Skeletal muscle tissue (tissue), 4 donors: ENCODE results near the gene PRKN. TPM values are rescaled to one million over a fixed set of nuclear protein-coding genes. Genes with fewer than 3 reads are reported as not detected.

ENCODE experiments used
- H3K27ac ChIP-seq: one replicate; pipeline ENCODE4 v1.7.0; 2013; ENCODE audit warnings: mild to moderate bottlenecking, low read depth, low read length, inconsistent platforms
- H3K27me3 ChIP-seq, 3 donors: one replicate each; pipeline ENCODE4 v1.7.0; 2013; ENCODE audit warnings: low read length in 3 of 3; ENCODE audit not compliant: control insufficient read depth in 3 of 3, insufficient read depth in 3 of 3
- H3K36me3 ChIP-seq, 3 donors: one replicate each; pipeline ENCODE4 v1.7.0; 2013; ENCODE audit warnings: low read length in 3 of 3; ENCODE audit not compliant: control insufficient read depth in 3 of 3, insufficient read depth in 3 of 3
- H3K4me1 ChIP-seq, 3 donors: one replicate each; pipeline ENCODE4 v1.7.0; 2013; ENCODE audit warnings: low read length in 3 of 3, mild to moderate bottlenecking in 3 of 3; ENCODE audit not compliant: control insufficient read depth in 3 of 3, insufficient read depth in 3 of 3
- H3K4me3 ChIP-seq, 3 donors: one replicate each; pipeline ENCODE4 v1.7.0; 2013; ENCODE audit warnings: low read length in 3 of 3
- H3K9ac ChIP-seq, 3 donors: one replicate each; pipeline ENCODE4 v1.7.0; 2013; ENCODE audit warnings: low read length in 3 of 3, mild to moderate bottlenecking in 3 of 3, moderate library complexity in 2 of 3, low read depth in 1 of 3
- H3K9me3 ChIP-seq, 3 donors: one replicate each; pipeline ENCODE4 v1.7.0; 2013; ENCODE audit warnings: low read length in 3 of 3; ENCODE audit not compliant: control insufficient read depth in 3 of 3
- total RNA-seq: library from RNA; depleted of rRNA; stranded (reverse); fragments of >200 nt; gene quantifications from one replicate; pipeline ENCODE4 v1.2.3, GENCODE V29; 2014
- donor health status: Osteomylitis.

PRKN gene
- total RNA-seq, 1 donor from 2014 or later = 16.7 TPM

DNA sequence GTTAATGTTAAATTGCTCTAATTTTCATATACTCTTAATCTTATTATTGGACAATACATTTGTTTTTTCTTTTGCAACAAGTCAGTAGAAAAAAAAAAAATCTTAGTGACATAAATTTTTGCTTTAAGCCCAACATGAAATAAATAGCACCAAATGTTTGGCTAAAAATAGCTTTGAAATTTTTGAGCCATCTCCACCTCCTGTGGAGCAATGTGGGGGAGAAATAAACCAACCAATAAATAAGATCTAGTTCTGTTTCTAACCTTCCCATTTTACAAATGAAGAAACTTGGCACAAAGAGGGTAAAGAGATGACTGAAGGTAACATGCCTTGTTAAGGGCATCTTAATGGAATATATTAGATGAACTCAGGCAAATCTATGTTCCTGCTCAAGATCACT lies 91.4 kb downstream of the PRKN start:
- Histone ChIP-seq H3K36me3 (no peaks in the 10 kb centered on the region), H3K9me3 (no peaks in the 10 kb centered on the region), H3K27me3 (no peaks in the 10 kb centered on the region), H3K4me3 (no peak overlapping the region), H3K9ac (peak overlapping the region in 1 of 3 donors; percentile 32), H3K27ac (peak overlapping the region; percentile 45), H3K4me1 (peaks cover 6 to 13% (median 7%) of the 10 kb centered on the region in 3 donors)

DNA sequence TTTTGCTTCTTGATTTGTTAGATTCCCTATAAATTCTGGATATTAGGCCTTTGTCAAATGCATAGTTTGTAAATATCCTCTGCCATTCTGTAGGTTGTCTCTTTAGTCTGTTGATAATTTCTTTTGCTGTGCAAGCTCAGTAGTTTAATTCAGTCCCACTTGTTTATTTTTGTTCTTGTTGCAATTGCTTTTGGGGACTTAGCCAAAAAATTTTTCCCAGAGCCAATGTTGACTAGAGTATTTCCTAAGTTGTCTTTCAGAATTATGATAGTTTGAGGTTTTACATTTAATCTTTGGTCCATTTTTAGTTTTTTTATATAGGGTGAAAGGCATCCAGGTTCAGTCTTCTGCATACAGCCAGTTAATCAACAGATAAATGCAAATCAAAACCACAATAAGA lies 96.0 kb downstream of the PRKN start:
- H3K9me3 ChIP-seq = no peaks in the 10 kb centered on the region
- peaks cover 4 to 10% (median 5%) of the 10 kb centered on the region in 3 donors for H3K4me1 ChIP-seq
- no peaks in the 10 kb centered on the region for H3K27me3 ChIP-seq
- no peak overlapping the region for H3K4me3 ChIP-seq
- no peaks in the 10 kb centered on the region for H3K36me3 ChIP-seq
- H3K27ac ChIP-seq = no peak overlapping the region
- H3K9ac ChIP-seq = no peak overlapping the region

DNA sequence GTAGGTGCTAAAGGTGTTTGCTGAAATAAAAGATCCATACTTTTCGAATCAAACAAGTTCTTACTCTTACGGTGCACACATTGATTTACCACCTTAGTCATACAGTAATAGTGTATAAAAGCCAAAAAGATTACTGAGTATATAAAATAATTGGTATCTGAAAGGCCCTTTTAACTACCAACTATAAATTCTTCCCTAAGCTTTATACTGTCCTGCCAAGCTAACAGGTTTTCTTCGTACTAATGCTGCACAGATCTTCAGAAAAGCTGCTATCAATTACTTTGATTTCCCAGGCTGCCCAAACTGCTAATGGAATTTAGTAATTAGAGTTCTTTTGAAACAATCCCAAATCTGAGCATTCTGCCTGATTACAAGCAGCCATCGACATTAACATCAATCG lies 97.5 kb downstream of the PRKN start:
- Histone ChIP-seq H3K4me3 (no peak overlapping the region), H3K9me3 (no peaks in the 10 kb centered on the region), H3K4me1 (peaks cover 0 to 3% (median 0%) of the 10 kb centered on the region in 3 donors), H3K27me3 (no peaks in the 10 kb centered on the region), H3K9ac (no peak overlapping the region), H3K36me3 (no peaks in the 10 kb centered on the region), H3K27ac (no peak overlapping the region)

DNA sequence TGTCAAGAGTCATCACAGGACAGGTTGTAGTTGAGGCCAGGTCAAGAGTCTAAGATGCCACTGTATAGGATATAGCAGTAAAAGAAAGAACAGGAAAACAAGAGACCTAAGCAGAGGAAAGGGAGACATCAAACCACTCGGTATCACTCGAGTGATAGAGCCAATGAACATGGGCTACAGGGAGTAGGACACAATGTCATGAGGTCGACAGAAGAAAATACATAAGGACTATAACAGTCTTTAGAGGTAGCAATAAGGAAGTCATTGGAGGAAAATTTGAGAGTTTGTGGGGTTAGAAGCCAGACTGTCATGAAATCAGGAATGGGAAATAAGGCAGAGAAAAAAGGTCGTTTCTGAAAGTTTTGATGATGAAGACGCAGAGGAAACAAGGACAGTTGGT lies 99.7 kb downstream of the PRKN start:
- Histone ChIP-seq H3K4me3 (no peak overlapping the region), H3K36me3 (no peaks in the 10 kb centered on the region), H3K9ac (no peak overlapping the region), H3K4me1 (no peaks in the 10 kb centered on the region), H3K27me3 (no peaks in the 10 kb centered on the region), H3K27ac (no peak overlapping the region), H3K9me3 (no peaks in the 10 kb centered on the region)

DNA sequence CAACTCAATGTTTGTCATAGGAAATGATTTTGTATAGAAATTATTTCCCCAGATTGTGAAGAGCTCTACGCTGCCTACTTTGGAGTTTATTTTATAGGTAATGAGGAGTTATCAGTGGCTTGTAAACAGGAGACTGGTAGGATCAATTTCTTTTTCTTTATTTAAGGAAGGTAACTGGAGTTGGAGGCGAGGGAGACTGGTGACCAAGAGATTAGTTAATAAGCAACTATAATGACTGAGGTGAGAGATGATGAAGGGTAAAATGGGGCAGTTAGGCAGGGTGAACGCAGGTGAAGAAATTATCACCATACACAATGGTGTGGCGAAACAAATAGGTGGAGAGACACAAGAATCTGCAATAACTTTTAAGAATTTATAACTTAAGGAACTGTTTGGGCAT lies 100.2 kb downstream of the PRKN start:
- Histone ChIP-seq H3K4me1 (peaks cover 0 to 4% (median 0%) of the 10 kb centered on the region in 3 donors), H3K27ac (no peak overlapping the region), H3K9me3 (no peaks in the 10 kb centered on the region), H3K27me3 (no peaks in the 10 kb centered on the region), H3K4me3 (no peak overlapping the region), H3K36me3 (no peaks in the 10 kb centered on the region), H3K9ac (no peak overlapping the region)

DNA sequence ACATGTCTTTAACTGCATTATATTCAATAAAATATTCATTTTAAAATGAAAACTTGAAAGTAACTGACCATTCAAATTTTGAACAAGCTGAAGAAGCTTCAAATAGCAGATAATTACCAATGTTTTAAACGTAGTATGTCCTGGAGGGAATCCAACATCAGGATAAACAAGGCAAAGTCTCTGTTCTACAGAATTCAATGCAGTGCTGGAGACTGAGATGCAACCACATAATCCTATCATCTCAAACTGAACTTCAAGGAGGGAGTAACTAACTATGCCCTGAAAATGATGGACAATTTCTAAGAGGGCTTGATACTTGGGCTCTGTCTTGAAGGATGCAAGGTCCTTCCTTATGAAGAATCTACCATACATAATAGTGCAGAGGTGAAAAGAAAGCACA lies 100.7 kb downstream of the PRKN start:
- H3K4me3 ChIP-seq = no peak overlapping the region
- H3K9me3 ChIP-seq = no peaks in the 10 kb centered on the region
- peaks cover 0 to 5% (median 0%) of the 10 kb centered on the region in 3 donors for H3K4me1 ChIP-seq
- no peaks in the 10 kb centered on the region for H3K36me3 ChIP-seq
- no peak overlapping the region for H3K9ac ChIP-seq
- H3K27ac ChIP-seq = no peak overlapping the region
- H3K27me3 ChIP-seq = no peaks in the 10 kb centered on the region

DNA sequence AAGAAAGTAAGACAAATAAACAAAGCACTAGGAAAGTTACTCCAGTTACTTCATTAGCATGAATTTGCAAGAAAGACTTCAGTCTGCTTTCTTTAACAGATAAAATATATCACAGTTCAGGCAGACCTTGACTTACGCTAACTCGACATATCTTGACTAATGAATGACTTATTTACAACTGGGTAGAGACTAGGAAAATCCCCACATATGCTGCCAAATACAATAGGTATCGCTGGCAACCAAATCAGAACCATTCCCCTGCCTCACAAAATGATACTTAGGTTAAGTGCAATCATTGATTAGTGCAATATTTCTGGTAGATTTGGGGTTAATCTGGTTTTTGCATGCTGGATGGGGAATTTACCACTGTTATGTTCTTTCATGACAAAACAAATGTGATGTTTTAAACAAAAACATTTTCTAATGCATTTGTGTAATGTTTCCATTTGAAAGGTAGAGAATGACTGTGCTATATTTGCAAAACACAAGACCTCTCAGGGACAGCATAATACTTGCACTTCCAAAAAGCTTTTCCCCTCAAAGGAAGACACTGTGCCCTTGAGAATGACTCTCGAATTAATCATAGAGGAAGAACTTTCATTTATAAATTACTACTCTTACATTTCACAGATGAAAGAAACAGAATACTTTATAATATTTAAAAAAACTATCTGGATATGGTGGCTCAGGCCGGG lies 101.6 kb downstream of the PRKN start:
- no peak overlapping the region for H3K27ac ChIP-seq
- no peak overlapping the region for H3K9ac ChIP-seq
- no peaks in the 10 kb centered on the region for H3K9me3 ChIP-seq
- no peaks in the 10 kb centered on the region for H3K27me3 ChIP-seq
- H3K36me3 ChIP-seq = no peaks in the 10 kb centered on the region
- H3K4me1 ChIP-seq = peaks cover 0 to 8% (median 3%) of the 10 kb centered on the region in 3 donors
- no peak overlapping the region for H3K4me3 ChIP-seq

DNA sequence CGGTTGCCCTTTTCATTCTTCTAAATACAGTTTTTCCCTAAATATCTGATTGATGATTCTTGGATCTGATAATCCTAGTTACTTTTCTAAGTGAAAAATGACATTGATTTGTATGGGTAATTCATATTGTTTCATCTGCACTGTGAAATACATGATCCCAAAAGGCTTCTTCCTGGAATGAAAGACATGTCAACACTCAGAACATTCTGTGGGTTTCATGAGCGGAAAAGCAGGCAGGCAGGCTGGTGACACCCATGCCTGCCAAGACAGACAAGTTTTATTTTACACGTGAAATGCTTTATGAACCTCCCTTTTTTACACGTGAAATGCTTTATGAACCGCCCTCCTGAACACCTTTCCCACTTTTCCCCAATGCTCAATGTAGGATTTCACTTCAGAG lies 105.0 kb downstream of the PRKN start:
- H3K36me3 ChIP-seq = no peaks in the 10 kb centered on the region
- H3K9ac ChIP-seq = no peak overlapping the region
- no peak overlapping the region for H3K27ac ChIP-seq
- H3K9me3 ChIP-seq = no peaks in the 10 kb centered on the region
- no peaks in the 10 kb centered on the region for H3K27me3 ChIP-seq
- no peak overlapping the region for H3K4me3 ChIP-seq
- H3K4me1 ChIP-seq = peaks cover 0 to 8% (median 3%) of the 10 kb centered on the region in 3 donors

DNA sequence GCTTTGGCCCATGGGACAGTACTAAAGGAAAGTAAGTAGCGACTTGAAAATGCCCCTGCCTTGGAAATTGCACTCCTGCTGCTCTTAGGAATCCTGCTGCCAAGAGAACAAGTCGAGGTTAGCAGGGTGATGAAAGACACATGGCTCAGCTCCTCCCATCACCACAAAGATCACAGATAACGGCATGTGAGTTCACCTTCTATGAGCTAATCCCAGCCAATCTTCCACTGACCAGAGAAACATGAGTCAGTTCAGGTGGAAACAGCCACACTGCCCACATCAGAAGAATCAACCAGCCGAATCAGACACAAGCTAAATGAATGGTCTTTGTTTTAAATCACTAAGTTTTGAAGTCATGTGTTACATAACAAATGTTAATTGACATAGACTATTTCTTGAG lies 106.3 kb downstream of the PRKN start:
- Histone ChIP-seq H3K4me3 (no peak overlapping the region), H3K9me3 (no peaks in the 10 kb centered on the region), H3K9ac (no peak overlapping the region), H3K27me3 (no peaks in the 10 kb centered on the region), H3K27ac (no peak overlapping the region), H3K4me1 (peaks cover 0 to 8% (median 3%) of the 10 kb centered on the region in 3 donors), H3K36me3 (no peaks in the 10 kb centered on the region)

DNA sequence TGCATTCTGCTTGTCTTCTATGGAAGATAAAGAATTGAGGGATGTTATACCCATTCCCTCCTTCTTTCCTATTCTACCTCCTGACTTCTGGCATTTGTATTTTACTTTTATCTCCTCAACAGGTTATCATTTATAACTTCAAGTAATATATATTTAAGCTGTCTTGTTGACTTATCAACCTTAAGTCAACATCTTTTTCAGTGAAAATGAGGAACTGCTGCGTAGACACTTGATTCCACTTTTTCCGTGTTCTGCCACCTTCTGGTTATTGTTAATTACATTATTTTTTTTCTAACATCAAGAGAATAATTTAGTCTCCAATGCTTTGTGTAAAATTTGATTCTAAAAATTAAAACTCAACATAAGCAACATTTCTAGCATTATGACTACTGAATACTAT lies 107.5 kb downstream of the PRKN start:
- Histone ChIP-seq H3K36me3 (no peaks in the 10 kb centered on the region), H3K9me3 (no peaks in the 10 kb centered on the region), H3K4me1 (peaks cover 3 to 14% (median 5%) of the 10 kb centered on the region in 3 donors), H3K4me3 (no peak overlapping the region), H3K9ac (no peak overlapping the region), H3K27me3 (no peaks in the 10 kb centered on the region), H3K27ac (no peak overlapping the region)
